ENCODE results near the gene BMF. TPM values are rescaled to one million over a fixed set of nuclear protein-coding genes. Genes with fewer than 3 reads are reported as not detected.

BMF gene
- total and polyA plus RNA-seq, 2 of the 4 experiments (the other 2 are of a cell fraction): 2.4 to 2.9 TPM

DNA sequence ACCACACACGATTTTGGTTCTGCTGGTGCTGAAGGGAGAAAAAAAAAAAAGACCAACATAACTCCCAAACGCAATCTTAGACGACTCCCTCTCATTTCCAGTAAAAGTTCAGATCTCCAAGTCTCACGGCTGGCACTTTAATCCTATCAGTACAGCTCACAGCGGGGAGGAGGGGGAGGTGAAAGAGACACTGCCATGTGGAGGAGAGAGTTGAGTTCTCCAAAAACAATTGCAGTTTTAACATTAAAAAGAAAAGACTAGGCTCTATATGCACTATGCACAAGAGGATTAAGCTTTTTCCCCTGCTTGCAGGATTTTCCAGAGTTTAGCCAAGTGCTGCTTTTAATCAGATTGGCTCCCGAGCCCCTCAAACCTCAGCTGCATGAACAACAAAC is 16.8 kb downstream of the BMF start:
- no peak overlapping the region for H2AK9ac ChIP-seq (replicated peaks; ENCODE audit: low read depth, low read length, poor library complexity)
- peaks cover 58% of the 10 kb centered on the region for H3K9me1 ChIP-seq (ENCODE audit: insufficient read depth, low read length)
- H3K56ac ChIP-seq (ENCODE audit: extremely low read depth, insufficient read depth, low read length): peak overlapping the region; percentile 33; the same call in 1 of the 2 replicates
- peak overlapping the region; percentile 22; the same call in 1 of the 2 replicates for H3K4me2 ChIP-seq (ENCODE audit: low read depth, low read length)
- ChIA-PET POLR2A (ENCODE audit: unreplicated experiment) (interaction anchor here (0.6 kb wide), 1 partner anchor 374 kb away, joined by 18 read pairs; no protein-coding TSS in a partner anchor), CTCF (interaction anchor here (0.6 to 3.5 kb wide), 4 partner anchors 13 to 52 kb away, joined by 3 to 14 read pairs (median 8); no protein-coding TSS in a partner anchor)
- peak overlapping the region; percentile 96 for H3K14ac ChIP-seq (replicated peaks; ENCODE audit: low read depth, low read length)
- peak overlapping the region; percentile 94 for H4K5ac ChIP-seq (ENCODE audit: low read depth, low read length)
- peak overlapping the region; percentile 88; the same call in 1 of the 2 replicates for H3K27ac ChIP-seq (ENCODE audit: insufficient read depth, low read length)
- no TSS peak for BruUV-seq (replicated peaks)
- H3K23ac ChIP-seq (ENCODE audit: low read depth, low read length): peak overlapping the region; percentile 98
- H2BK15ac ChIP-seq (ENCODE audit: low read depth, low read length): peak overlapping the region; percentile 98; the same call in 2 of the 3 replicates
- H4K91ac ChIP-seq (ENCODE audit: insufficient read depth, low read depth, low read length): peak overlapping the region; percentile 91
- peak overlapping the region; percentile 55 to 80; a peak in 3 of 4 replicates for H4K8ac ChIP-seq (ENCODE audit: low read depth in 2 of 2, low read length in 2 of 2)
- peak overlapping the region; percentile 61 for H3K9ac ChIP-seq (ENCODE audit: low read depth, low read length)
- peak overlapping the region; percentile 100 for H3K4ac ChIP-seq (ENCODE audit: low read depth, low read length)
- H3K18ac ChIP-seq (ENCODE audit: low read depth, low read length): peak overlapping the region; percentile 93
- H3K79me1 ChIP-seq (ENCODE audit: low read depth in 1 of 2, low read length in 2 of 2): peaks cover 0 to 79% of the 10 kb centered on the region in 2 experiments; a peak in 3 of 4 replicates
- in situ Hi-C loops (cut with MboI; ENCODE audit: low sequenced_read_pairs): no loop called here
- H3K4me1 ChIP-seq (ENCODE audit: control insufficient read depth, insufficient read depth, low read length): peaks cover 54% of the 10 kb centered on the region
- intact Hi-C loops (cut with micrococcal nuclease): no loop called here
- WGBS, 2 experiments (ENCODE audit: extremely low coverage in 2 of 2, insufficient read length in 1 of 2): no CpG with 5 or more reads among the region's 6 CpGs
- no peak overlapping the region for H3K4me3 ChIP-seq (ENCODE audit: insufficient read depth, low read depth, low read length)
- H2BK20ac ChIP-seq (ENCODE audit: low read depth, low read length): peak overlapping the region; percentile 97
- no peak for TF ChIP-seq CEBPB (IDR thresholded peaks at IDR 0.05; ENCODE audit: low read depth, low read length)
- no peak for TF ChIP-seq RAD21 (IDR thresholded peaks at IDR 0.05; ENCODE audit: low read length)
- TF ChIP-seq MXI1 (IDR thresholded peaks at IDR 0.05; ENCODE audit: borderline replicate concordance, low read depth, low read length): no peak
- TF ChIP-seq POLR2A (IDR thresholded peaks at IDR 0.05; ENCODE audit: low read depth, low read length): no peak
- TF ChIP-seq USF2 (IDR thresholded peaks at IDR 0.05; ENCODE audit: low read depth, low read length): no peak
- H3K36me3 ChIP-seq (ENCODE audit: control insufficient read depth, insufficient read depth, low read length): peaks cover 10% of the 10 kb centered on the region; the same call in 1 of the 2 replicates
- H3K9me3 ChIP-seq (ENCODE audit: control insufficient read depth, insufficient read depth, low read length): no peaks in the 10 kb centered on the region
- dilution Hi-C loops (cut with HindIII; ENCODE audit: low sequenced_read_pairs, unreplicated experiment): no loop called here
- no peaks in the 10 kb centered on the region for H4K20me1 ChIP-seq (ENCODE audit: insufficient read depth, low read length)
- DNase-seq (no peak), ATAC-seq (ENCODE audit: low read depth) (0 out of 2 replicates have a peak, but pooled peaks have one; percentile 2)
- peak overlapping the region; percentile 43 for H2BK5ac ChIP-seq (ENCODE audit: low read depth, low read length, poor library complexity, severe bottlenecking)
- peak overlapping the region; percentile 77 for H2AFZ ChIP-seq (replicated peaks; ENCODE audit: low read length, poor library complexity)
- peak overlapping the region; percentile 97 for H2AK5ac ChIP-seq (ENCODE audit: low read depth, low read length)
- H3K27me3 ChIP-seq (ENCODE audit: control insufficient read depth, insufficient read depth, low read length): no peaks in the 10 kb centered on the region
- H2BK120ac ChIP-seq (ENCODE audit: low read depth, low read length): peak overlapping the region; percentile 98
